ENCODE data around the gene KRTAP20-4.

Gene KRTAP20-4

GRCh38 chr21:30605968-30606367 lies 14.5 kb upstream of the KRTAP20-4 start:
- H2AFZ ChIP-seq (ENCODE audit: low read length): no peak overlapping the region

GRCh38 chr21:30612132-30612531 lies 8.3 kb upstream of the KRTAP20-4 start:
- no peak overlapping the region for H3K9ac ChIP-seq (ENCODE audit: low read depth, low read length, poor library complexity, severe bottlenecking)
- no peaks in the 10 kb centered on the region for H3K9me2 ChIP-seq (replicated peaks; ENCODE audit: low read depth, low read length)
- H3F3A ChIP-seq (ENCODE audit: low read depth): no peaks in the 10 kb centered on the region
- H3K9me3 ChIP-seq (ENCODE audit: insufficient read depth, low read depth, low read length): no peaks in the 10 kb centered on the region
- H3K79me2 ChIP-seq (ENCODE audit: insufficient read depth, low read length): no peaks in the 10 kb centered on the region
- no peak overlapping the region for H2AFZ ChIP-seq (ENCODE audit: low read length)
- H3K27me3 ChIP-seq (ENCODE audit: insufficient read depth, low read length, poor library complexity, severe bottlenecking): no peaks in the 10 kb centered on the region
- H3K4me3 ChIP-seq (ENCODE audit: low read length, poor library complexity, severe bottlenecking): no peak overlapping the region
- H3K4me2 ChIP-seq (ENCODE audit: low read depth, low read length, poor library complexity, severe bottlenecking): no peak overlapping the region
- no peaks in the 10 kb centered on the region for H4K20me1 ChIP-seq (ENCODE audit: insufficient read depth, low read length, poor library complexity, severe bottlenecking)
- H3K4me1 ChIP-seq (ENCODE audit: insufficient read depth, low read length, poor library complexity, severe bottlenecking): no peaks in the 10 kb centered on the region
- no peak for TF ChIP-seq CTCF (conservative IDR thresholded peaks at IDR 0.05; ENCODE audit: low read length)
- TF ChIP-seq EZH2phosphoT487 (IDR thresholded peaks at IDR 0.05; ENCODE audit: borderline replicate concordance): no peak
- H3K36me3 ChIP-seq (ENCODE audit: insufficient read depth, low read length): no peaks in the 10 kb centered on the region

More at GRCh38 chr21:30605968-30606367, 14.5 kb upstream of the KRTAP20-4 start:
- no peaks in the 10 kb centered on the region for H3K79me2 ChIP-seq (ENCODE audit: insufficient read depth, low read length)
- no peaks in the 10 kb centered on the region for H3K4me1 ChIP-seq (ENCODE audit: insufficient read depth, low read length, poor library complexity, severe bottlenecking)
- H3K4me3 ChIP-seq (ENCODE audit: low read length, poor library complexity, severe bottlenecking): no peak overlapping the region
- H3K9ac ChIP-seq (ENCODE audit: low read depth, low read length, poor library complexity, severe bottlenecking): no peak overlapping the region
- H4K20me1 ChIP-seq (ENCODE audit: insufficient read depth, low read length, poor library complexity, severe bottlenecking): no peaks in the 10 kb centered on the region
- no peaks in the 10 kb centered on the region for H3F3A ChIP-seq (ENCODE audit: low read depth)
- H3K9me3 ChIP-seq (ENCODE audit: insufficient read depth, low read depth, low read length): 0 out of 2 replicates have a peak, but pooled peaks cover 3% of the 10 kb centered on the region
- no peak overlapping the region for H3K4me2 ChIP-seq (ENCODE audit: low read depth, low read length, poor library complexity, severe bottlenecking)
- H3K9me2 ChIP-seq (replicated peaks; ENCODE audit: low read depth, low read length): no peaks in the 10 kb centered on the region
- no peaks in the 10 kb centered on the region for H3K27me3 ChIP-seq (ENCODE audit: insufficient read depth, low read length, poor library complexity, severe bottlenecking)
- no peaks in the 10 kb centered on the region for H3K36me3 ChIP-seq (ENCODE audit: insufficient read depth, low read length)
- TF ChIP-seq EZH2phosphoT487 (IDR thresholded peaks at IDR 0.05; ENCODE audit: borderline replicate concordance): no peak
- TF ChIP-seq CTCF (conservative IDR thresholded peaks at IDR 0.05; ENCODE audit: low read length): no peak

GRCh38 chr21:30613836-30614235 lies 6.6 kb upstream of the KRTAP20-4 start, which contains the start of gene KRTAP6-1:
Gene KRTAP6-1, minus strand, starts transcription at chr21:30613930. Its CDS starts 26 bp downstream, at chr21:30613904.
- Histone ChIP-seq H3K9me3 (ENCODE audit: insufficient read depth, low read depth, low read length) (no peaks in the 10 kb centered on the region), H3K36me3 (ENCODE audit: insufficient read depth, low read length) (no peaks in the 10 kb centered on the region), H3K9ac (ENCODE audit: low read depth, low read length, poor library complexity, severe bottlenecking) (no peak within 1 kb of the TSS), H3K4me2 (ENCODE audit: low read depth, low read length, poor library complexity, severe bottlenecking) (no peak within 1 kb of the TSS), H3F3A (ENCODE audit: low read depth) (no peaks in the 10 kb centered on the region), H3K9me2 (replicated peaks; ENCODE audit: low read depth, low read length) (no peaks in the 10 kb centered on the region), H4K20me1 (ENCODE audit: insufficient read depth, low read length, poor library complexity, severe bottlenecking) (no peaks in the 10 kb centered on the region), H2AFZ (ENCODE audit: low read length) (no peak within 1 kb of the TSS), H3K27me3 (ENCODE audit: insufficient read depth, low read length, poor library complexity, severe bottlenecking) (no peaks in the 10 kb centered on the region), H3K79me2 (ENCODE audit: insufficient read depth, low read length) (no peaks in the 10 kb centered on the region), H3K4me1 (ENCODE audit: insufficient read depth, low read length, poor library complexity, severe bottlenecking) (no peaks in the 10 kb centered on the region), H3K4me3 (ENCODE audit: low read length, poor library complexity, severe bottlenecking) (no peak within 1 kb of the TSS)
- TF ChIP-seq EZH2phosphoT487 (IDR thresholded peaks at IDR 0.05; ENCODE audit: borderline replicate concordance) (no peak), CTCF (conservative IDR thresholded peaks at IDR 0.05; ENCODE audit: low read length) (no peak)

Measured in Loucy (cell line).